Mesenchymal stem cell (in vitro differentiated cells and primary cell): ENCODE data around the gene SETD5.
A peak's percentile ranks its signal among the peaks of the same experiment; 100 is the strongest.

ENCODE experiments used
- DNase-seq: peaks from one replicate; pipeline ENCODE4 v3.0.0-alpha.2; 2013
- H2AFZ ChIP-seq: one replicate; pipeline ENCODE4 v1.6.1; 2013; ENCODE audit warnings: low read depth, mild to moderate bottlenecking, control low read depth, inconsistent platforms, low read length, moderate library complexity
- H2AK5ac ChIP-seq: 2 replicates; pipeline ENCODE4 v1.6.1; 2013; ENCODE audit warnings: low read length, moderate library complexity, mild to moderate bottlenecking, inconsistent platforms; ENCODE audit not compliant: severe bottlenecking
- H2BK120ac ChIP-seq: one replicate; pipeline ENCODE4 v1.6.1; 2013; ENCODE audit warnings: low read depth, mild to moderate bottlenecking, inconsistent platforms, low read length, moderate library complexity
- H2BK12ac ChIP-seq, 2 experiments: one replicate each; pipeline ENCODE4 v1.6.1; 2013; ENCODE audit warnings: inconsistent platforms in 2 of 2, low read length in 2 of 2, mild to moderate bottlenecking in 2 of 2, moderate library complexity in 2 of 2, control low read depth in 1 of 2
- H2BK15ac ChIP-seq: one replicate; pipeline ENCODE4 v1.6.1; 2013; ENCODE audit warnings: mild to moderate bottlenecking, low read depth, inconsistent platforms; ENCODE audit not compliant: poor library complexity, severe bottlenecking
- H2BK5ac ChIP-seq: 2 replicates; pipeline ENCODE4 v1.6.1; 2013; ENCODE audit warnings: low read depth, mild to moderate bottlenecking, low read length, control low read depth, inconsistent platforms; ENCODE audit not compliant: poor library complexity, severe bottlenecking
- H3K14ac ChIP-seq, 2 experiments: one replicate each; pipeline ENCODE4 v1.6.1; 2013; ENCODE audit warnings: inconsistent platforms in 2 of 2, low read length in 2 of 2, control low read depth in 1 of 2, mild to moderate bottlenecking in 1 of 2, moderate library complexity in 1 of 2
- H3K18ac ChIP-seq, 2 experiments: one replicate each; pipeline ENCODE4 v1.6.1; 2013; ENCODE audit warnings: inconsistent platforms in 2 of 2, low read length in 2 of 2, control low read depth in 1 of 2, low read depth in 1 of 2, mild to moderate bottlenecking in 1 of 2
- H3K23ac ChIP-seq, 2 experiments: one replicate each; pipeline ENCODE4 v1.6.1; 2013; ENCODE audit warnings: inconsistent platforms in 2 of 2, low read length in 2 of 2, mild to moderate bottlenecking in 2 of 2, moderate library complexity in 2 of 2, control low read depth in 1 of 2
- H3K27ac ChIP-seq: 2 replicates; pipeline ENCODE4 v1.5.1; 2013; ENCODE audit warnings: mild to moderate bottlenecking, moderate library complexity, low read length, control low read depth, inconsistent platforms; ENCODE audit not compliant: poor library complexity, severe bottlenecking
- H3K27me3 ChIP-seq, 2 experiments: 2 replicates each; pipeline versions ENCODE4 v1.6.1 to v1.7.0; 2013; ENCODE audit warnings: low read length in 2 of 2, mild to moderate bottlenecking in 2 of 2, moderate library complexity in 2 of 2, control low read depth in 1 of 2, inconsistent platforms in 1 of 2; ENCODE audit not compliant: control insufficient read depth in 1 of 2, insufficient read depth in 1 of 2
- H3K36me3 ChIP-seq, 2 experiments: 2 replicates each; pipeline versions ENCODE4 v1.6.1 to v1.7.0; 2013; ENCODE audit warnings: low read length in 2 of 2, control low read depth in 1 of 2, inconsistent platforms in 1 of 2, low read depth in 1 of 2, mild to moderate bottlenecking in 1 of 2; ENCODE audit not compliant: insufficient read depth in 2 of 2, control insufficient read depth in 1 of 2
- H3K4ac ChIP-seq, 2 experiments: one replicate each; pipeline ENCODE4 v1.6.1; 2013; ENCODE audit warnings: inconsistent platforms in 2 of 2, low read length in 2 of 2, mild to moderate bottlenecking in 2 of 2, moderate library complexity in 2 of 2, control low read depth in 1 of 2, low read depth in 1 of 2
- H3K4me1 ChIP-seq: 2 replicates; pipeline ENCODE4 v1.6.1; 2013; ENCODE audit warnings: low read depth, low read length, control low read depth; ENCODE audit not compliant: control insufficient read depth, insufficient read depth
- H3K4me2 ChIP-seq: 2 replicates; pipeline ENCODE4 v1.6.1; 2013; ENCODE audit warnings: low read length, mild to moderate bottlenecking, inconsistent platforms; ENCODE audit not compliant: poor library complexity, severe bottlenecking
- H3K4me3 ChIP-seq, 2 experiments: 2 replicates each; pipeline versions ENCODE4 v1.5.1 to v1.7.0; 2013; ENCODE audit warnings: low read length in 2 of 2, mild to moderate bottlenecking in 2 of 2, control low read depth in 1 of 2, low read depth in 1 of 2; ENCODE audit not compliant: insufficient read depth in 1 of 2
- H3K79me1 ChIP-seq: replicated peaks from 2 replicates; pipeline ENCODE4 v1.6.1; 2013; ENCODE audit warnings: mild to moderate bottlenecking, control low read depth, low read length, inconsistent platforms; ENCODE audit not compliant: poor library complexity, severe bottlenecking
- H3K9ac ChIP-seq: 2 replicates; pipeline ENCODE4 v1.7.0; 2013; ENCODE audit warnings: mild to moderate bottlenecking, low read length, moderate library complexity
- H3K9me3 ChIP-seq: 2 replicates; pipeline ENCODE4 v1.7.0; 2013; ENCODE audit warnings: mild to moderate bottlenecking, low read length; ENCODE audit not compliant: control insufficient read depth
- H4K8ac ChIP-seq: one replicate; pipeline ENCODE4 v1.6.1; 2013; ENCODE audit warnings: inconsistent platforms, mild to moderate bottlenecking, low read length, moderate library complexity
- H4K91ac ChIP-seq: one replicate; pipeline ENCODE4 v1.6.1; 2013; ENCODE audit warnings: mild to moderate bottlenecking, low read length, inconsistent platforms
- WGBS: methylation state at CpG from one replicate; pipeline ENCODE4 v1.1.7; 2013; ENCODE audit warnings: mixed read lengths; 5-methylcytosine and 5-hydroxymethylcytosine counted together

Gene SETD5

DNA sequence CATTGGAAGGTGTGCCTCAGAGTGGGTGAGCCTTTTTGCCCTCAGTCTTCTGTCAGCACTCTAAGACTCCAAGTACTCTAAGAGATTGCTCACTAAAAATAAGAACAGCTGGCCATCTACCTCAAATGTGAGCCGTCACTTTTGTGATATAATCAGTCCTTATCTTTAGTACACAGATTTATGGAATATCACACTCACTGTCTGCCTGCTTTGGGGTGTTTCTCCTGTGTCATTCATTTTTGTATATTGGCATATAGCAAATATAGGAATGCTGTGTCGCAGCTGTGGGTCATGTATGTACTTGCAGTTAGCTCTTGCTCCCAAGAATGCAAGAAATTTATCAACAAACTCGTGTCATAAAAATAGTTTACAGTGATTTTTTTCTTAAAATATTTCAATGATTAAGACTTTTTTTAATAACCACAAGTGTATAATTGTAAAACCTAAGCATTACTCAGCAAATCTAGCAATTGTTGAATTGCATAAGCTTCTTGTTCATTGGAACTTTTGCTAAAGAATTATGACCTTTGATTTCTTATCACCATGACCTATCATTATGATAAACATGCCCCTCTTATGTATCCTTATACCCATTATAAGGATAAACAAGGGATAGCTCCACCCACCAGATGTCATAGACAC lies 18.8 kb downstream of the SETD5 start:
- H4K91ac ChIP-seq = no peak overlapping the region
- no peak overlapping the region for H3K4me2 ChIP-seq
- no peak overlapping the region for H3K23ac ChIP-seq
- WGBS = 50% methylated on average over 1 of the region's 3 CpGs
- H3K18ac ChIP-seq = peak overlapping the region in 1 of 2 experiments; percentile 17
- peak; percentile 29 for DNase-seq
- H3K4me3 ChIP-seq = peak overlapping the region in 1 of 2 experiments; percentile 42
- H3K14ac ChIP-seq = no peak overlapping the region
- peak overlapping the region; percentile 44 for H3K9ac ChIP-seq
- no peak overlapping the region for H2BK12ac ChIP-seq
- no peak overlapping the region for H4K8ac ChIP-seq
- H2AFZ ChIP-seq = no peak overlapping the region
- no peaks in the 10 kb centered on the region for H3K27me3 ChIP-seq
- no peak overlapping the region for H2BK5ac ChIP-seq
- H2BK15ac ChIP-seq = no peak overlapping the region
- no peak overlapping the region for H2AK5ac ChIP-seq
- no peak overlapping the region for H3K27ac ChIP-seq
- peaks cover 0 to 7% of the 10 kb centered on the region in 2 experiments for H3K36me3 ChIP-seq
- H3K79me1 ChIP-seq = no peaks in the 10 kb centered on the region
- peaks cover 3% of the 10 kb centered on the region for H3K4me1 ChIP-seq
- H2BK120ac ChIP-seq = no peak overlapping the region
- H3K9me3 ChIP-seq = no peaks in the 10 kb centered on the region
- no peak overlapping the region for H3K4ac ChIP-seq

DNA sequence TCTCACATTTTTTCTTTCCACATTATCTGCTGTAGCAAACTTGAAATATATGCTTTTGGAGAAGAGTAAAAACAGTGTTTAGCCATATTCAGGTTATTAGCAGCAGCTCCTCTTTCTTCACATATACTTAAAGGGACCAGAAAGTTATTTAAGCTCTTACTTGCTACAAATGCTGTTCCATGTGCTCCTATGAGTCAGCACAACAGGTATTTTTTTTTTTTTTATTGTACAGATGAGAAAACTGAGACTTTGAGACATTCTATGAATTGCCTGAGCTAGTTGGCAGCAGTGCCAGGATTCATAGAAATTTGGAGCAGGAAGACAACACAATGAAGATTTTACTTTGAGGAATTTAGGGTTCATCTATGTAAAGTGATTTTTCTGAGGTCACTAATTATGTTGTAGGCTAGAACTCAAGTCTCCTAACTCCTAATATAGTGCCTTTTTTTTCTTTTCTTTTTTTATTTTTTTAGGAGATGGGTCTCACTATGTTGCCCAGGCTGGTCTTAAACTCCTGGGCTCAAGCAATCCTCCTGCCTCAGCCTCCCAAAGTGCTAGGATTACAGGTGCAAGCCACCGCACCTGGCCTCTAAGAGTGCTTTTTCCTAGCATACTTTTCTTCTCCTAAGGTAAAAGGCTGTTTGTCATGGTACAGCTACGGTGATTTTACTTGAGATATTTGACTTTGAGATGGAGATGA lies 23.6 kb downstream of the SETD5 start:
- Histone ChIP-seq H3K27me3 (no peaks in the 10 kb centered on the region), H2BK12ac (no peak overlapping the region), H3K14ac (no peak overlapping the region), H2AFZ (no peak overlapping the region), H2BK15ac (no peak overlapping the region), H2AK5ac (no peak overlapping the region), H3K79me1 (no peaks in the 10 kb centered on the region), H4K91ac (no peak overlapping the region), H3K4me1 (no peaks in the 10 kb centered on the region), H3K9ac (peak overlapping the region; percentile 83), H3K27ac (peak overlapping the region; percentile 1), H4K8ac (no peak overlapping the region), H2BK120ac (no peak overlapping the region), H2BK5ac (no peak overlapping the region), H3K23ac (no peak overlapping the region), H3K4me2 (no peak overlapping the region), H3K4me3 (no peak overlapping the region), H3K9me3 (no peaks in the 10 kb centered on the region), H3K18ac (no peak overlapping the region), H3K36me3 (peaks cover 0 to 3% of the 10 kb centered on the region in 2 experiments), H3K4ac (no peak overlapping the region)
- WGBS = 100% methylated on average over 1 of the region's 2 CpGs
- DNase-seq = peak; percentile 38

DNA sequence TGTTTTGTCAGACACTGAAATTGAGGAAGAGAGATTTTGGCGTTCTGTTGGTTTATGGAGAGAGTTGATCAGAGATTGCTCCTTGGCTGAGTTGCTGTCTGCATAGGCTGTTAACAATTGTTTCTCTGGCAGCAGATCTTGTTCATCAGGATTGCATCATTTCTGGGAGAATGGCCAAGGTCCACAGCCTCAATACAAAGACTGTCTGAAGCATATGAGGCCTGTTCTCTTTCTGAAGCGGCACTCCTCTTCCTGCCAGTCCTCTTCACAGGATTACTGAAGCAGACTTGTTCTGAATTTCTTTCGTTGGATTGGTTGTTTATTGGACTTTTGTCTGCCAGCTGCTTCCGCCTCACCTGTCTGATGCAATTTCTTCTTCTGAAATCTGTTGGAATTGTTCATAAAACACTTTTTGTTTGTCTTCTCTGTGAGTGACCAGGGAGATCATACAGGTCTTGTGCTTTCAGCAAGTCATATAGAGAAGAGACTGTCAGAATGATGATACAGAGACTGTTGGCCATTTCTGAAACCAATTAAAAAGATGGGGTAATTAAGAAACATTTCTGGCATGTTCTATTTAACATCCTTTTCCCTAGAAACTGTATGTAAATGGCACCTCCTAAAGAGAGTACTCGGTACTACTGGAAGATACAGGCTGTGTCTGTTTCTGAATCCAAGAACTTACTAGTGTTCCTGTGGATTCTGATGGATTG lies 25.5 kb downstream of the SETD5 start:
- H2BK12ac ChIP-seq = no peak overlapping the region
- peaks cover 14% of the 10 kb centered on the region in 2 experiments for H3K36me3 ChIP-seq
- H3K4me1 ChIP-seq = no peaks in the 10 kb centered on the region
- H3K27ac ChIP-seq = peak overlapping the region; percentile 94
- H3K23ac ChIP-seq = no peak overlapping the region
- no peak overlapping the region for H2BK120ac ChIP-seq
- no peak overlapping the region for H2AK5ac ChIP-seq
- no peak overlapping the region for H2BK5ac ChIP-seq
- H3K4me3 ChIP-seq = peak overlapping the region in 1 of 2 experiments; percentile 31
- no peak overlapping the region for H3K18ac ChIP-seq
- WGBS = 24% methylated on average over 3 of the region's 5 CpGs
- H4K8ac ChIP-seq = no peak overlapping the region
- H2BK15ac ChIP-seq = no peak overlapping the region
- H3K4ac ChIP-seq = no peak overlapping the region
- H2AFZ ChIP-seq = no peak overlapping the region
- DNase-seq = peak; percentile 96
- no peaks in the 10 kb centered on the region for H3K27me3 ChIP-seq
- no peak overlapping the region for H4K91ac ChIP-seq
- H3K9ac ChIP-seq = peak overlapping the region; percentile 83
- no peaks in the 10 kb centered on the region for H3K79me1 ChIP-seq
- H3K14ac ChIP-seq = no peak overlapping the region
- H3K4me2 ChIP-seq = no peak overlapping the region
- H3K9me3 ChIP-seq = no peaks in the 10 kb centered on the region

GRCh38 chr3:9428411-9428810 lies 31.0 kb downstream of the SETD5 start:
- peaks cover 12 to 69% of the 10 kb centered on the region in 2 experiments for H3K36me3 ChIP-seq
- H3K79me1 ChIP-seq = peaks cover 1% of the 10 kb centered on the region
- H3K9ac ChIP-seq = peak overlapping the region; percentile 53
- H4K91ac ChIP-seq = no peak overlapping the region
- H2BK15ac ChIP-seq = no peak overlapping the region
- no peak overlapping the region for H3K23ac ChIP-seq
- H3K9me3 ChIP-seq = no peaks in the 10 kb centered on the region
- H3K4ac ChIP-seq = no peak overlapping the region
- no peak overlapping the region for H2BK5ac ChIP-seq
- no peak overlapping the region for H2BK12ac ChIP-seq
- no peak overlapping the region for H3K4me2 ChIP-seq
- no peak overlapping the region for H2BK120ac ChIP-seq
- no peak overlapping the region for H4K8ac ChIP-seq
- H3K18ac ChIP-seq = no peak overlapping the region
- no peak overlapping the region for H3K27ac ChIP-seq
- DNase-seq = no peak
- no peak overlapping the region for H3K4me3 ChIP-seq
- H3K27me3 ChIP-seq = no peaks in the 10 kb centered on the region
- no peak overlapping the region for H2AFZ ChIP-seq
- no peak overlapping the region for H2AK5ac ChIP-seq
- H3K4me1 ChIP-seq = peaks cover 6% of the 10 kb centered on the region
- no peak overlapping the region for H3K14ac ChIP-seq
